NCI-H146 (cell line): ENCODE measurements around the gene ZNF654.
"Not testable (repeated sequence)": the region's sequence is repeated elsewhere in the genome, so short reads cannot be mapped to it uniquely, and the experiment has no call there.

Experiments used
- DNase-seq: peaks from one replicate; lab custom pipeline; 2025; lab: John Stamatoyannopoulos, UW

Gene ZNF654

DNA sequence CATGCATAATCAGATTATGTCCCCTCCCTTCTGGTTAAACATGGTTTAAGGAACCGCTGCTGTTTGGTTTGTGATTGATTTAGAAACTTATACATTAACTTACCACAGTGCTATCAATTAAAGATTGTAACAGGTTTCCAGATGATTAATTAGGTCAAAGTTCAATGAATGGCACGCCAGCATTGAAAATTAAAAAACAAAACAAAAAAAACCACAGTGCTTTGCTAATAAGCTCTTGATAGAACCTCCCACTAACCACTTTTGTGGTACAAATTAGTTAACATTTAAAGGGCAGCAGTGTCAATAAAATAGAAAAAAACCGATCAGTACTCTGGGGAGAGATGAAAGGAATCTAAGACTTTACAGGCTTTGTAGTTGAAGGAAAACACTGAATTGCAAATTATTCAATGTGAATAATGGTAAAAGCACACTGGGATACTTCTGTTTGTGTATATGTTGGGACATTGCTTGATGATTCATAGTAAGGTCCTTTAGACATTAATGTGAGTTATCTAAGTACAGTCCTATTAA lies 83.1 kb downstream of the ZNF654 start:
- DNase-seq, result no peak

DNA sequence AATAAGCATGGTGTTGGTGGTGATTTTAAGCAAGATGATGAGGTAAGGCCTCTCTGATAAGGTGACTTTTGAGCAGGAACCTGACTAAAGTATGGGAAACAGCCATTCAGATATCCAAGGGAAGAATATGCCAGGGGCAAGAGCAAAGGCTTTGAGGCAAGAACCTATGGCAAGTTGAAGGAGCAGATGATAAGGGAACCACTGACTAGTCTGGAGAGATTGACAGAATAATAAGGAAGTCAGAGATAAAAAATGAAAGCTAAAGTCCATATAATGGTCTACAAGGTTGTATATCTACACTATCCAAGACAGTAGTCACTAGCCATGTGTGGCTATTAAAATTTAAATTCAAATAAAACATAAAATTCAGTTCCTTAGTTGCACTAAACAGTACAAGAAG lies 88.2 kb downstream of the ZNF654 start:
- DNase-seq, result no peak

DNA sequence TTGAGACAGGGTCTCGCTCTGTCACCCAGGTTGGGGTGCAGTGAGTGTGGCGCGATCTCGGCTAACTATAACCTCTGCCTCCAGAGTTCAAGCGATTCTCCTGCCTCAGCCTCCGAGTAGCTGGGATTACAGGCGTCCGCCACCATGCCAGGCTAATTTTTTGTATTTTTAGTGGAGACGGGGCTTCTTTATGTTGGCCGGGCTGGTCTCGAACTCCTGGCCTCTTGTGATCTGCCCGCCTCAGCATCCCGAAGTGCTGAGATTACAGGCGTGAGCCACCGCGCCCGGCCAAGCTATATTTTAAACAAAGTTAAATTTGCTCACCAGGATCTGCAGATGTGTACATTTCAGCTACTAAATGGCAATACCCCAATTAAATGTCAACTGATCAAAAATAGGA lies 89.6 kb downstream of the ZNF654 start:
- no peak for DNase-seq

DNA sequence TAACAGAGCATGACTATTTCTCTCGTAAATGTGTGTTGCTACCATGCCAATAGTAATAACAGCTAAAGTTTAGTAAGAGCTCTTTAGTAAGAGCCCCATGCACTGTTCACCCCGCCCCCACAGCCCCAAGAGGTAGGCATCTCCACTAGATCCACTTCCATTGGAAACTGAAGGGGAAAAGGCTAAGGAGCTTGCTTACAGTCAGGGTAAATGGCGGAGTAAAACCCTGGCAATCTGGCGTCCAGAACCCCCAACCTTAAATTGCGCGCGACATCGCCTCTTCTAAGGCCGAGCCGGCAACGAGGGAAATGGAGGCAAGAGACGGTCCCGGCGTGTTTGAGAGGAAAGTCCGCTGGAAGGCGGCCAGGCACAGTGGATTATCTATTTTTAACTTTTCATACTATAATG lies 90.0 kb downstream of the ZNF654 start:
- peak; percentile 62 for DNase-seq

- DNase-seq, result peak; percentile 94
Observed at GRCh38 chr3:88149509-88150362, 90.7 kb downstream of the ZNF654 start, which contains the start of gene C3orf38. Gene C3orf38, plus strand, starts transcription at chr3:88149959. Its CDS starts 94 bp downstream, at chr3:88150053.

DNA sequence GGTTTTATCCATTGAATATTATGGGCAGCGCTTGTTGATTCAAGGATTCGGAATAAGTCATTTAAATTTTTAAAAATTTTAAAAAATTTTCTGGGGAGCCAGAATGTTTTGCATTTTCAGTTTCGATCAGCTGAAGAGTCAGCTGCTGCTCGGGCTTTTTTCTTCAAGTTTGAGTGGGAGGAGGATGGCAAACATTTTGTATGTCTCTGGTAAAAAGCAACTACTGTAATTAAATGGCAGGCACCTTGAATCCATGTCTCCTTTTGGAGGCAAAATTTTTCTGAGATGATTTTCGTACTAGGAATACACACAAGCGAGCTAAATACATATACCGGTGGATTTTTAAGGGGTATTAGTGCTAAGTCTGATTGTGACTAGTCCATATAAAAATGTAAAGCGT lies 91.3 kb downstream of the ZNF654 start:
- DNase-seq, result peak; percentile 49

GRCh38 chr3:88150806-88151205 lies 91.8 kb downstream of the ZNF654 start:
- no peak for DNase-seq

GRCh38 chr3:88151358-88151757 lies 92.3 kb downstream of the ZNF654 start:
- DNase-seq, result no peak

- DNase-seq, result no peak
Observed at GRCh38 chr3:88152841-88153240, 93.8 kb downstream of the ZNF654 start.

DNA sequence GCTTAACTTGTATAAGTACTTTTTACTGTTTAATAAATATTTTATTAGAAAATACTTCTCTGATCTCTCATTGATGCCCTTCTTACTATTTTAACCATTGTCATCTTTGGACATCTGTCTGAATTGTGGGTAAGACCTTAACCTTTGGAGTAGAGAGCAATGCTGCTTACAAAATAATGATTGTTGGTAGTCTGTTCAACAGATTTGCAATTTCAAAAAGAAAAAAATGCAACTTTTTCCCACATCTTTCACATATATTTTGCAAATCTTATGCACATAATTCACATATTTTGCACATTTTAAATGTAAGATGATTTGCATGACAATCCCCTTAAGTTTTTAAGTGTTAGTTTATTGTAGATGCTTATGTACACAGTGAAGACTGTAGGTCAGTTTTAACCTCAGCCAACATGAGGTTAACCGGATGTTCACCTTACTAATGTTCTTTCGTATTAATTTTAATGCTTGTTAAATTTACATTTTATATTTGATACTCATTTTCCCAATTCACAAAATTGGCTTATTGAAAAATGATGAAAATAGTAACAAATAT lies 107.4 kb downstream of the ZNF654 start:
- no peak for DNase-seq

GRCh38 chr3:88167173-88167572 lies 108.1 kb downstream of the ZNF654 start:
- DNase-seq, result no peak

GRCh38 chr3:88167704-88168103 lies 108.6 kb downstream of the ZNF654 start:
- no peak for DNase-seq

GRCh38 chr3:88168171-88168570 lies 109.1 kb downstream of the ZNF654 start:
- no peak for DNase-seq

GRCh38 chr3:88180398-88180999 lies 121.4 kb downstream of the ZNF654 start:
- no peak for DNase-seq

DNA sequence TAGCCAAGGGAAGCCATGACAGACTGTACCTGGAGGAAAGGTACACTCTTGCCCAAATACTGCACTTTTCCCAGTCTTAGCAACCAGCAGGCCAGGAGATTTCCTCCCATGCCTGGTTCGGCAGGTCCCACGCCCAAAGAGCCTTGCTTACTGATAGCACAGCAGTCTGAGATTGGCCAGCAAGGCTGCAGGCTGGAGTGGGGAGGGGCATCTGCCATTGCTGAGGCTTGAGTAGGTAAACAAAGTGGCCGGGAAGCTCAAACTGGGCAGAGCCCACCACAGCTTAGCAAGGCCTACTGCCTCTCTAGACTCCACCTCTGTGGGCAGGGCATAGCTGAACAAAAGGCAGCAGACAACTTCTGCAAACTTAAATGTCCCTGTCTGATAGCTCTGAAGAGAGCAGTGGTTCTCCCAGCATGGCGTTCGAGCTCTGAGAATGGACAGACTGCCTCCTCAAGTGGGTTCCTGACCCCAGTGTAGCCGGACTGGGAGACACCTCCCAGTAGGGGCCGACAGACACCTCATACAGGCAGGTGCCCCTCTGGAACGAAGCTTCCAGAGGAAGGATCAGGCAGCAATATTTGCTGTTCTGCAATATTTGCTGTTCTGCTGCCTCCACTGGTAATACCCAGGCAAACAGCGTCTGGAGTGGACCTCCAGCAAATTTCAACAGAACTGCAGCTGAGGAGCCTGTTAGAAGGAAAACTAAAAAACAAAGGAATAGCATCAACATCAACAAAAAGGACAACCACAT lies 123.3 kb downstream of the ZNF654 start:
- DNase-seq, result not testable (repeated sequence)

DNA sequence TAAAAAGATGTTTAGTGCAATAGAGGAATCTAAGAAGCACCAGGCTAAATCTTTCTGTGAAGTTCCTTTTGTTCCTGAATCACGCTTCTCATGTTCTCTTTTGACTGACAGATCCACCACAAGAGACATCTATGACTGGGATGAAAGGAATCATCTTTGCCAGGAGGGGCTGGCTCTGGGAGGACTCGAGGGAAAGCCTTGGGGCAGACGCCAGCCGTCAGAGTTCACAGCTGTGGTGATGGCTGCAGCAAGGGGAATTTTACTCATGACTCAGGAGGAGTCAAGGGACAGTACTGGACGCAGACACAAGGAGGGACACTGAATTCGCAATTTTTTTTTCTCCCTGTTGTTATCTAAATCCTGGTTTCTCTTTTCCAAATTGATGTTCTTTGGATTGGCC lies 129.4 kb downstream of the ZNF654 start:
- no peak for DNase-seq

- no peak for DNase-seq
Observed at GRCh38 chr3:88189361-88189810, 130.3 kb downstream of the ZNF654 start.

DNA sequence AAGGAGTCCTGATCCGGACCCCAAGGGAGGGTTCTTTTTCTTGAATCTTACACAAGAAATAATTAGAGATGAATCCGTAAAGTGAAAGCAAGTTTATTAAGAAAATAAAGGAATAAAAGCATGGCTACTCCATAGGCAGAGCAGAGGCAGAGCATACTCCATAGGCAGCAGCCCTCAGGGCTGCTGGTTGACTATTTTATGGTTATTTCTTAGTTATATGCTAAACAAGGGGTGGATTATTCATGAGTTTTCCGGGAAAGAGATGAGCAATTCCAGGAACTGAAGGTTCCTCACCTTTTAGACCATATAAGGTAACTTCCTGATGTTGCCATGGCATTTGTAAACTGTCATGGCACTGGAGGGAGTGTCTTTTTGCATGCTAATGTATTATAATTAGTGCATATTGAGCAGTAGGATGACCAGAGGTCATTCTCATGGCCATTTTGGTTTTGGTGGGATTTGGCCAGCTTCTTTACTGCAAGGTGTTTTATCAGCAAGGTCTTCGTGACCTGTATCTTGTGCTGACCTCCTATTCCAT lies 132.9 kb downstream of the ZNF654 start:
- DNase-seq, result no peak

DNA sequence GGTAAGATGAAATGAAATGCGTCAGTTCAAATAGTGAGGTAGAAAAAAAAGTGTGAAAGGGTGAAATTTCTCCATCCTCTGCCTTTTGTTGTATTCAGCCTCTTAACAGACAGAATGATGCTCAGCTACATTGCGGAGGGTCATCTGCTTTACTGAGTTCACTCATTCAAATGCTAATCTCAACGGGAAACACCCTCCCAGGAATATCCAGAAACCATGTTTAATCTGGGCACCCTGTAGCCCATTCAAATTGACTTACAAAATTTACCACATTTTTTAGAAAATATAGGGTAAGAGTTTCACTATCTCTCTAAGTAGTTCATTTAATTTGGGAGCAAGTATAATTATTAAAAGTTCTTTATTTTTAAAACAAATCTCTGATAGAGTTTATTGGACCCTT lies 133.6 kb downstream of the ZNF654 start:
- no peak for DNase-seq
